Hematopoietic multipotent progenitor cell treated with erythropoietin and hydrocortisone succinate and interleukin-3 and kit ligand, for 17 days (in vitro differentiated cells): ENCODE results near the gene HIPK2.

ENCODE experiments used
- DNase-seq: peaks from one replicate; pipeline ENCODE4 v3.0.0-alpha.2; 2015; ENCODE audit warnings: low spot score

HIPK2 gene

GRCh38 chr7:139714163-139714901 lies 63.5 kb downstream of the HIPK2 start:
- no peak for DNase-seq

- DNase-seq: no peak
Measured at GRCh38 chr7:139713526-139714162, 64.2 kb downstream of the HIPK2 start.

GRCh38 chr7:139713061-139713460 lies 64.7 kb downstream of the HIPK2 start:
- DNase-seq: no peak

GRCh38 chr7:139711991-139712743 lies 65.6 kb downstream of the HIPK2 start:
- no peak for DNase-seq

- DNase-seq: no peak
Measured at GRCh38 chr7:139710036-139710435, 67.8 kb downstream of the HIPK2 start.

- no peak for DNase-seq
Measured at GRCh38 chr7:139709485-139709884, 68.3 kb downstream of the HIPK2 start.

- no peak for DNase-seq
Measured at GRCh38 chr7:139708541-139708940, 69.3 kb downstream of the HIPK2 start.

- DNase-seq: no peak
Measured at GRCh38 chr7:139706837-139707236, 71.0 kb downstream of the HIPK2 start.

GRCh38 chr7:139704308-139704879 lies 73.4 kb downstream of the HIPK2 start:
- DNase-seq: no peak

GRCh38 chr7:139703487-139704307 lies 74.1 kb downstream of the HIPK2 start:
- no peak for DNase-seq

GRCh38 chr7:139702811-139703486 lies 74.8 kb downstream of the HIPK2 start:
- no peak for DNase-seq

GRCh38 chr7:139702313-139702731 lies 75.5 kb downstream of the HIPK2 start:
- DNase-seq: no peak

- DNase-seq: no peak
Measured at GRCh38 chr7:139701908-139702307, 75.9 kb downstream of the HIPK2 start.

- DNase-seq: no peak
Measured at GRCh38 chr7:139700505-139701235, 77.1 kb downstream of the HIPK2 start.

- DNase-seq: no peak
Measured at GRCh38 chr7:139699640-139700504, 77.9 kb downstream of the HIPK2 start.

GRCh38 chr7:139698844-139699243 lies 79.0 kb downstream of the HIPK2 start:
- no peak for DNase-seq

- DNase-seq: no peak
Measured at GRCh38 chr7:139698278-139698677, 79.5 kb downstream of the HIPK2 start.

- no peak for DNase-seq
Measured at GRCh38 chr7:139697056-139697455, 80.7 kb downstream of the HIPK2 start.

GRCh38 chr7:139696552-139696951 lies 81.2 kb downstream of the HIPK2 start:
- no peak for DNase-seq

- DNase-seq: no peak
Measured at GRCh38 chr7:139695588-139695987, 82.2 kb downstream of the HIPK2 start.
